Measurements from ENCODE around the gene ZBTB40.
A peak's percentile ranks its signal among the peaks of the same experiment; 100 is the strongest.

ZBTB40 gene

GRCh38 chr1:22416555-22417454 is 34.8 kb upstream of the ZBTB40 start:
- Mint-ChIP-seq H3K27me3 (peaks cover 40 to 53% of the 10 kb centered on the region in 2 donors), H3K36me3 (no peaks in the 10 kb centered on the region), H3K27ac (peak overlapping the region; percentile 54), H3K4me3 (no peak overlapping the region), H3K9me3 (no peaks in the 10 kb centered on the region), H3K4me1 (peaks cover 5 to 6% of the 10 kb centered on the region in 2 donors)
- DNase-seq (peak; percentile 54), ATAC-seq (replicated peaks) (peak; percentile 83 to 87)

GRCh38 chr1:22417466-22417865 is 34.2 kb upstream of the ZBTB40 start:
- Mint-ChIP-seq H3K36me3 (no peaks in the 10 kb centered on the region), H3K27ac (no peak overlapping the region), H3K9me3 (no peaks in the 10 kb centered on the region), H3K27me3 (peaks cover 45 to 58% of the 10 kb centered on the region in 2 donors), H3K4me3 (no peak overlapping the region), H3K4me1 (peaks cover 5 to 6% of the 10 kb centered on the region in 2 donors)
- ATAC-seq (replicated peaks) (no peak), DNase-seq (no peak)

- H3K4me3 Mint-ChIP-seq, result no peak overlapping the region
- ATAC-seq (replicated peaks) (no peak), DNase-seq (no peak)
- no peaks in the 10 kb centered on the region for H3K9me3 Mint-ChIP-seq
- H3K27ac Mint-ChIP-seq, result peak overlapping the region; percentile 11
- H3K4me1 Mint-ChIP-seq, result peaks cover 5 to 6% of the 10 kb centered on the region in 2 donors
- no peaks in the 10 kb centered on the region for H3K36me3 Mint-ChIP-seq
- peaks cover 41 to 58% of the 10 kb centered on the region in 2 donors for H3K27me3 Mint-ChIP-seq
These were observed 33.3 kb upstream of the ZBTB40 start for GRCh38 chr1:22418312-22418711.

GRCh38 chr1:22418933-22419382 is 32.7 kb upstream of the ZBTB40 start:
- Mint-ChIP-seq H3K27me3 (peaks cover 41 to 58% of the 10 kb centered on the region in 2 donors), H3K4me1 (peaks cover 5 to 6% of the 10 kb centered on the region in 2 donors), H3K27ac (no peak overlapping the region), H3K4me3 (no peak overlapping the region), H3K9me3 (no peaks in the 10 kb centered on the region), H3K36me3 (no peaks in the 10 kb centered on the region)
- ATAC-seq (replicated peaks), result no peak
- DNase-seq, result no peak

GRCh38 chr1:22420455-22421053 is 31.1 kb upstream of the ZBTB40 start:
- DNase-seq, result peak; percentile 32
- no peaks in the 10 kb centered on the region for H3K36me3 Mint-ChIP-seq
- peaks cover 41 to 58% of the 10 kb centered on the region in 2 donors for H3K27me3 Mint-ChIP-seq
- no peak overlapping the region for H3K4me3 Mint-ChIP-seq
- no peaks in the 10 kb centered on the region for H3K9me3 Mint-ChIP-seq
- peaks cover 5 to 6% of the 10 kb centered on the region in 2 donors for H3K4me1 Mint-ChIP-seq
- no peak overlapping the region for H3K27ac Mint-ChIP-seq
- ATAC-seq (replicated peaks), result peak; percentile 89 to 90

- Mint-ChIP-seq H3K27me3 (peaks cover 5 to 6% of the 10 kb centered on the region in 2 donors), H3K4me1 (no peaks in the 10 kb centered on the region), H3K36me3 (no peaks in the 10 kb centered on the region), H3K4me3 (no peak overlapping the region), H3K27ac (no peak overlapping the region), H3K9me3 (peaks cover 0 to 3% of the 10 kb centered on the region in 2 donors)
- DNase-seq (no peak), ATAC-seq (replicated peaks) (no peak)
These were observed 24.9 kb upstream of the ZBTB40 start for GRCh38 chr1:22426781-22427180.

- no peaks in the 10 kb centered on the region for H3K27me3 Mint-ChIP-seq
- peak overlapping the region; percentile 71 to 73 for H3K4me3 Mint-ChIP-seq
- DNase-seq (no peak), ATAC-seq (replicated peaks) (peak; percentile 77 to 82)
- H3K27ac Mint-ChIP-seq, result no peak overlapping the region
- H3K9me3 Mint-ChIP-seq, result peaks cover 0 to 3% of the 10 kb centered on the region in 2 donors
- peaks cover 4% of the 10 kb centered on the region in 2 donors for H3K4me1 Mint-ChIP-seq
- H3K36me3 Mint-ChIP-seq, result no peaks in the 10 kb centered on the region
These were observed 23.0 kb upstream of the ZBTB40 start for GRCh38 chr1:22428672-22429071.

- no peak overlapping the region for H3K4me3 Mint-ChIP-seq
- no peak for ATAC-seq (replicated peaks)
- peaks cover 0 to 10% of the 10 kb centered on the region in 2 donors for H3K27me3 Mint-ChIP-seq
- peaks cover 4% of the 10 kb centered on the region in 2 donors for H3K4me1 Mint-ChIP-seq
- peaks cover 0 to 3% of the 10 kb centered on the region in 2 donors for H3K9me3 Mint-ChIP-seq
- DNase-seq, result no peak
- H3K36me3 Mint-ChIP-seq, result no peaks in the 10 kb centered on the region
- H3K27ac Mint-ChIP-seq, result no peak overlapping the region
These were observed 19.7 kb upstream of the ZBTB40 start for GRCh38 chr1:22431965-22432364.

- peaks cover 3 to 4% of the 10 kb centered on the region in 2 donors for H3K9me3 Mint-ChIP-seq
- H3K27me3 Mint-ChIP-seq, result peaks cover 11 to 26% of the 10 kb centered on the region in 2 donors
- peaks cover 4% of the 10 kb centered on the region in 2 donors for H3K4me1 Mint-ChIP-seq
- DNase-seq, result no peak
- H3K27ac Mint-ChIP-seq, result no peak overlapping the region
- no peak for ATAC-seq (replicated peaks)
- peaks cover 1 to 3% of the 10 kb centered on the region in 2 donors for H3K36me3 Mint-ChIP-seq
- no peak overlapping the region for H3K4me3 Mint-ChIP-seq
These were observed 16.9 kb upstream of the ZBTB40 start for GRCh38 chr1:22434717-22435116.

- Mint-ChIP-seq H3K27ac (no peak overlapping the region), H3K9me3 (peaks cover 13 to 14% of the 10 kb centered on the region in 2 donors), H3K4me3 (no peak overlapping the region), H3K27me3 (peaks cover 15 to 29% of the 10 kb centered on the region in 2 donors), H3K4me1 (peaks cover 3% of the 10 kb centered on the region in 2 donors), H3K36me3 (peaks cover 5 to 12% of the 10 kb centered on the region in 2 donors)
- ATAC-seq (replicated peaks) (no peak), DNase-seq (no peak)
These were observed 14.7 kb upstream of the ZBTB40 start for GRCh38 chr1:22436948-22437347.

GRCh38 chr1:22437573-22437972 is 14.1 kb upstream of the ZBTB40 start:
- H3K27ac Mint-ChIP-seq, result no peak overlapping the region
- H3K4me1 Mint-ChIP-seq, result no peaks in the 10 kb centered on the region
- peaks cover 17% of the 10 kb centered on the region in 2 donors for H3K9me3 Mint-ChIP-seq
- ATAC-seq (replicated peaks), result no peak
- DNase-seq, result no peak
- H3K4me3 Mint-ChIP-seq, result no peak overlapping the region
- peaks cover 5 to 13% of the 10 kb centered on the region in 2 donors for H3K36me3 Mint-ChIP-seq
- peaks cover 21 to 36% of the 10 kb centered on the region in 2 donors for H3K27me3 Mint-ChIP-seq

GRCh38 chr1:22440582-22440981 is 11.1 kb upstream of the ZBTB40 start:
- H3K4me3 Mint-ChIP-seq, result no peak overlapping the region
- peaks cover 0 to 5% of the 10 kb centered on the region in 2 donors for H3K4me1 Mint-ChIP-seq
- DNase-seq (no peak), ATAC-seq (replicated peaks) (no peak)
- peaks cover 5 to 13% of the 10 kb centered on the region in 2 donors for H3K36me3 Mint-ChIP-seq
- H3K27ac Mint-ChIP-seq, result no peak overlapping the region
- peaks cover 32 to 54% of the 10 kb centered on the region in 2 donors for H3K27me3 Mint-ChIP-seq
- H3K9me3 Mint-ChIP-seq, result peaks cover 21% of the 10 kb centered on the region in 2 donors

- Mint-ChIP-seq H3K4me1 (peaks cover 0 to 5% of the 10 kb centered on the region in 2 donors), H3K4me3 (no peak overlapping the region), H3K27me3 (peaks cover 44 to 65% of the 10 kb centered on the region in 2 donors), H3K9me3 (peaks cover 21% of the 10 kb centered on the region in 2 donors), H3K36me3 (peaks cover 5 to 13% of the 10 kb centered on the region in 2 donors), H3K27ac (no peak overlapping the region)
- ATAC-seq (replicated peaks) (no peak), DNase-seq (no peak)
These were observed 9.3 kb upstream of the ZBTB40 start for GRCh38 chr1:22442212-22442894.

- peaks cover 21% of the 10 kb centered on the region in 2 donors for H3K9me3 Mint-ChIP-seq
- ATAC-seq (replicated peaks) (no peak), DNase-seq (no peak)
- H3K27me3 Mint-ChIP-seq, result peaks cover 37 to 59% of the 10 kb centered on the region in 2 donors
- peaks cover 0 to 5% of the 10 kb centered on the region in 2 donors for H3K4me1 Mint-ChIP-seq
- H3K4me3 Mint-ChIP-seq, result no peak overlapping the region
- peaks cover 5 to 13% of the 10 kb centered on the region in 2 donors for H3K36me3 Mint-ChIP-seq
- H3K27ac Mint-ChIP-seq, result no peak overlapping the region
These were observed 8.3 kb upstream of the ZBTB40 start for GRCh38 chr1:22443332-22443731.

Measured in stimulated activated naive B cell treated with anti-CD40 and anti-IgM and Interleukin-4, amounts not matched to agents 10 μg/mL and 1 μg/mL and 100 μg/mL, for 72 hours (primary cell).